H9 (cell line): ENCODE measurements around the gene MYMX. TPM values are rescaled to one million over a fixed set of nuclear protein-coding genes. Genes with fewer than 3 reads are reported as not detected.
A peak's percentile ranks its signal among the peaks of the same experiment; 100 is the strongest.

Experiments
- DNase-seq: peaks from one replicate; pipeline ENCODE4 v3.0.0-alpha.2; 2017
- H2AFZ ChIP-seq: one replicate; pipeline ENCODE4 v1.6.1; 2013; ENCODE audit warnings: mild to moderate bottlenecking, low read length, control low read depth, moderate library complexity
- H2AK5ac ChIP-seq: 2 replicates; pipeline ENCODE4 v1.6.1; 2013; ENCODE audit warnings: low read length, control low read depth, mixed read lengths; ENCODE audit not compliant: insufficient read length
- H2BK120ac ChIP-seq: one replicate; pipeline ENCODE4 v1.6.1; 2013; ENCODE audit warnings: low read depth, mild to moderate bottlenecking, low read length, control low read depth, inconsistent platforms; ENCODE audit not compliant: poor library complexity, severe bottlenecking
- H2BK12ac ChIP-seq: 2 replicates; pipeline ENCODE4 v1.6.1; 2013; ENCODE audit warnings: low read length, control low read depth, mixed read lengths, low read depth; ENCODE audit not compliant: insufficient read length
- H2BK15ac ChIP-seq: 2 replicates; pipeline ENCODE4 v1.6.1; 2013; ENCODE audit warnings: low read depth, low read length, control low read depth
- H2BK20ac ChIP-seq: one replicate; pipeline ENCODE4 v1.6.1; 2013; ENCODE audit warnings: low read depth, mild to moderate bottlenecking, low read length, control low read depth, inconsistent platforms; ENCODE audit not compliant: poor library complexity, severe bottlenecking
- H2BK5ac ChIP-seq: 2 replicates; pipeline ENCODE4 v1.6.1; 2013; ENCODE audit warnings: low read length, control low read depth, mixed read lengths; ENCODE audit not compliant: insufficient read length
- H3K14ac ChIP-seq: 2 replicates; pipeline ENCODE4 v1.6.1; 2013; ENCODE audit warnings: low read length, control low read depth; ENCODE audit not compliant: insufficient read depth
- H3K18ac ChIP-seq: 2 replicates; pipeline ENCODE4 v1.6.1; 2013; ENCODE audit warnings: low read depth, mild to moderate bottlenecking, mixed read lengths, low read length, control low read depth; ENCODE audit not compliant: insufficient read length
- H3K23ac ChIP-seq: 2 replicates; pipeline ENCODE4 v1.6.1; 2013; ENCODE audit warnings: low read length, control low read depth, mixed read lengths, low read depth; ENCODE audit not compliant: insufficient read length
- H3K23me2 ChIP-seq: 2 replicates; pipeline ENCODE4 v1.6.1; 2013; ENCODE audit warnings: low read depth, mild to moderate bottlenecking, mixed read lengths, low read length, control low read depth; ENCODE audit not compliant: insufficient read length, poor library complexity, severe bottlenecking
- H3K27ac ChIP-seq: 2 replicates; pipeline ENCODE4 v1.5.1; 2013; ENCODE audit warnings: low read length, control low read depth, mixed read lengths, low read depth; ENCODE audit not compliant: insufficient read length
- H3K27me3 ChIP-seq: 2 replicates; pipeline ENCODE4 v1.6.1; 2013; ENCODE audit warnings: low read length, control low read depth, inconsistent platforms; ENCODE audit not compliant: insufficient read depth
- H3K4ac ChIP-seq: 2 replicates; pipeline ENCODE4 v1.6.1; 2013; ENCODE audit warnings: low read depth, mild to moderate bottlenecking, control low read depth, inconsistent platforms, low read length, moderate library complexity
- H3K4me1 ChIP-seq: 2 replicates; pipeline ENCODE4 v1.6.1; 2013; ENCODE audit warnings: low read length, control low read depth, inconsistent platforms; ENCODE audit not compliant: insufficient read depth
- H3K4me2 ChIP-seq: 2 replicates; pipeline ENCODE4 v1.6.1; 2013; ENCODE audit warnings: low read length, control low read depth, mixed read lengths; ENCODE audit not compliant: insufficient read length, insufficient read depth
- H3K56ac ChIP-seq: 2 replicates; pipeline ENCODE4 v1.6.1; 2013; ENCODE audit warnings: low read depth, mild to moderate bottlenecking, mixed read lengths, low read length, control low read depth; ENCODE audit not compliant: insufficient read length
- H3K79me1 ChIP-seq: 2 replicates; pipeline ENCODE4 v1.6.1; 2013; ENCODE audit warnings: low read depth, mild to moderate bottlenecking, moderate library complexity, low read length, control low read depth, inconsistent platforms; ENCODE audit not compliant: insufficient read depth, poor library complexity, severe bottlenecking
- H3K79me2 ChIP-seq: 2 replicates; pipeline ENCODE4 v1.6.1; 2013; ENCODE audit warnings: low read length, control low read depth, inconsistent platforms; ENCODE audit not compliant: insufficient read depth
- H3K9ac ChIP-seq: 2 replicates; pipeline ENCODE4 v1.6.1; 2013; ENCODE audit warnings: low read length, control low read depth, mixed read lengths; ENCODE audit not compliant: insufficient read length; ENCODE audit errors: extremely low read depth
- H3K9me3 ChIP-seq: one replicate; pipeline ENCODE4 v1.6.1; 2013; ENCODE audit warnings: low read depth, low read length, inconsistent platforms; ENCODE audit not compliant: control insufficient read depth
- H3T11ph ChIP-seq: one replicate; pipeline ENCODE4 v1.6.1; 2013; ENCODE audit warnings: mild to moderate bottlenecking, low read length, control low read depth, inconsistent platforms
- H4K20me1 ChIP-seq: one replicate; pipeline ENCODE4 v1.6.1; 2013; ENCODE audit not compliant: control insufficient read depth, insufficient read length, insufficient read depth
- H4K5ac ChIP-seq: 2 replicates; pipeline ENCODE4 v1.6.1; 2013; ENCODE audit warnings: low read depth, mild to moderate bottlenecking, mixed read lengths, low read length, control low read depth; ENCODE audit not compliant: insufficient read length
- H4K8ac ChIP-seq: replicated peaks from 2 replicates; pipeline ENCODE4 v1.6.1; 2013; ENCODE audit warnings: low read length, control low read depth, mixed read lengths, low read depth; ENCODE audit not compliant: insufficient read length
- H4K91ac ChIP-seq: 2 replicates; pipeline ENCODE4 v1.6.1; 2013; ENCODE audit warnings: low read depth, mild to moderate bottlenecking, moderate library complexity, mixed read lengths, low read length, control low read depth; ENCODE audit not compliant: insufficient read length
- H3K27ac Mint-ChIP-seq, 3 experiments: 2 replicates in 2 of 3; 3 replicates in 1 of 3; pipeline ENCODE4 v1.8.0; 2020 to 2021; ENCODE audit warnings: mixed read lengths in 3 of 3, mild to moderate bottlenecking in 1 of 3, moderate library complexity in 1 of 3
- H3K27me3 Mint-ChIP-seq: 2 replicates; pipeline ENCODE4 v1.8.0; 2021; ENCODE audit warnings: low read depth, mild to moderate bottlenecking, moderate library complexity, mixed read lengths
- H3K36me3 Mint-ChIP-seq, 3 experiments: 2 replicates in 2 of 3; 3 replicates in 1 of 3; pipeline ENCODE4 v1.8.0; 2020 to 2021; ENCODE audit warnings: low read depth in 3 of 3, mixed read lengths in 3 of 3; ENCODE audit not compliant: insufficient read depth in 1 of 3
- H3K4me1 Mint-ChIP-seq, 2 experiments: 2 replicates each; pipeline ENCODE4 v1.8.0; 2020; ENCODE audit warnings: mixed read lengths in 2 of 2
- H3K4me3 Mint-ChIP-seq, 2 experiments: 2 replicates in 1 of 2; 3 replicates in 1 of 2; pipeline ENCODE4 v1.8.0; 2020 to 2021; ENCODE audit warnings: mild to moderate bottlenecking in 2 of 2, mixed read lengths in 2 of 2, moderate library complexity in 1 of 2
- H3K9me3 Mint-ChIP-seq, 2 experiments: 2 replicates in 1 of 2; 3 replicates in 1 of 2; pipeline ENCODE4 v1.8.0; 2020; ENCODE audit warnings: mild to moderate bottlenecking in 2 of 2, mixed read lengths in 2 of 2, moderate library complexity in 1 of 2
- CTCF ChIP-seq: fragments of 200-600 bp; sonication (generic); conservative IDR thresholded peaks from 3 replicates; pipeline ENCODE4 v1.8.0; 2021; ENCODE audit warnings: antibody characterized with exemption, mild to moderate bottlenecking
- WGBS: extraction: QIAGEN DNeasy Blood & Tissue Kit; methylation state at CpG from one replicate; pipeline ENCODE4 v1.1.7; 2013; ENCODE audit warnings: missing lambda C conversion rate, low lambda C conversion rate, mixed read lengths; ENCODE audit not compliant: insufficient read length; ENCODE audit errors: extremely low coverage; 5-methylcytosine and 5-hydroxymethylcytosine counted together
- total RNA-seq: library from RNA; stranded (reverse); gene quantifications from 2 replicates; pipeline ENCODE4 v1.2.1, GENCODE V29; 2021

MYMX gene
- total RNA-seq, 1 experiment from 2014 or later: 1.1 TPM

- Histone ChIP-seq H3K79me1 (no peaks in the 10 kb centered on the region), H3K9me3 (no peaks in the 10 kb centered on the region), H3K4ac (no peak within 1 kb of the TSS), H2AFZ (no peak within 1 kb of the TSS), H3K9ac (peak within 1 kb of the TSS; percentile 68), H2BK5ac (no peak within 1 kb of the TSS), H2BK20ac (no peak within 1 kb of the TSS), H3K14ac (peak within 1 kb of the TSS; percentile 84), H3K56ac (no peak within 1 kb of the TSS), H3K23me2 (peaks cover 6% of the 10 kb centered on the region), H3K4me1 (no peaks in the 10 kb centered on the region; the same call in 1 of the 2 replicates), H3K23ac (no peak within 1 kb of the TSS), H2BK120ac (no peak within 1 kb of the TSS), H3K18ac (peak within 1 kb of the TSS; percentile 65), H4K20me1 (no peaks in the 10 kb centered on the region), H3K4me2 (peak within 1 kb of the TSS; percentile 90), H4K8ac (no peak within 1 kb of the TSS), H4K5ac (no peak within 1 kb of the TSS), H3T11ph (no peak within 1 kb of the TSS), H2BK15ac (no peak within 1 kb of the TSS), H3K27ac (no peak within 1 kb of the TSS), H4K91ac (no peak within 1 kb of the TSS), H3K27me3 (no peaks in the 10 kb centered on the region), H2AK5ac (no peak within 1 kb of the TSS), H3K79me2 (no peaks in the 10 kb centered on the region), H2BK12ac (no peak within 1 kb of the TSS)
- Mint-ChIP-seq H3K27me3 (peaks cover 11% of the 10 kb centered on the region), H3K4me3 (peak within 1 kb of the TSS; percentile 88 to 90), H3K27ac (peak within 1 kb of the TSS; percentile 85 to 98 (median 92)), H3K9me3 (no peaks in the 10 kb centered on the region), H3K4me1 (peaks cover 35% of the 10 kb centered on the region in 2 experiments), H3K36me3 (peaks cover 20 to 58% (median 43%) of the 10 kb centered on the region in 3 experiments)
- peak; percentile 83 for DNase-seq
- no CpG with 5 or more reads among the region's 80 CpGs for WGBS
- TF ChIP-seq CTCF: peak; percentile 73
Measured at GRCh38 chr6:44257025-44257752, 40.5 kb downstream of the MYMX start, which contains the start of gene SLC35B2. SLC35B2 (minus strand) TSS chr6:44257528; CDS start chr6:44257410, 118 bp downstream.
